Lower leg skin (tissue), 3 donors: ENCODE results near the gene ZCCHC7.

ENCODE experiments used
- POLR2A ChIP-seq, 2 donors: fragments of 450-650 bp; IDR thresholded peaks; one replicate each; pipeline ENCODE4 v1.6.1; 2016 to 2017; ENCODE audit warnings: antibody characterized with exemption in 2 of 2, mild to moderate bottlenecking in 1 of 2, moderate library complexity in 1 of 2
- TF ChIP-seq, protein P1 (sequence below), 3 donors: fragments of 450-650 bp; IDR thresholded peaks; one replicate each; pipeline ENCODE4 v1.5.1; 2016; ENCODE audit warnings: antibody characterized with exemption in 3 of 3, mild to moderate bottlenecking in 3 of 3, moderate library complexity in 2 of 3

DNA sequence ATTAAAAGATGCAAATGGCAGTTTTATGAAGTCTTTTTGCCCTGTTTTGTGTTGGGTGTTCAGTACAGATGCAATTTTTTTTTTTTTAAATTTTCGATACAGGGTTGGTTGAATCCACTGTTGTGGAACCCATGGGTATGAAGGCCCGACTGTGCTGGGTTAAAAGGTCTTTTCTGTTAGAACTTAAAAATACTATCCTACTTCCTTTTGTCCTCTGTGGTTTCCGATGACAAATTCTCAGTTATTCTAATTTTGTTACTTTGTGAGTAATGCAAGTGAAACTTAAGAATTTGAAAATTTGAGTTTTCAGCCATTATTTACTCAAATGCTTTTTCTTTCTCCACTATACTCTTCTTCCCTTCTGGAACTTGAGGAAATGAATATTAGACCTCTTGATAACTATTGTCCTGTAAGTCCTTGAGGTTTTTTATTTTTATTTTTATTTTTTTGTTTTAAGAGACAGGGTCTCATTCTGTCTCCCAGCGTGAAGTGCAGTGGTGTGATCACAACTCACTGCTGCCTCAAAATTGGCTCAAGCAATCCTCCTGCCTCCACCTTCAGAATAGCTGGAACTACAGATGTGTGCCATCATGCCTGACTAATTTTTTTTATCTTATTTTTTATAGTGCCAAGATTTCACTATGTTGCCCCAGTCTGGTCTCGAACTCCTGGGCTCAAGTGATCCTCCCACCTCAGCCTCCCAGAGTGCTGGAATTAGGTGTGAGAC, 67.5 kb downstream of the ZCCHC7 start:
- TF ChIP-seq, protein P1, sequence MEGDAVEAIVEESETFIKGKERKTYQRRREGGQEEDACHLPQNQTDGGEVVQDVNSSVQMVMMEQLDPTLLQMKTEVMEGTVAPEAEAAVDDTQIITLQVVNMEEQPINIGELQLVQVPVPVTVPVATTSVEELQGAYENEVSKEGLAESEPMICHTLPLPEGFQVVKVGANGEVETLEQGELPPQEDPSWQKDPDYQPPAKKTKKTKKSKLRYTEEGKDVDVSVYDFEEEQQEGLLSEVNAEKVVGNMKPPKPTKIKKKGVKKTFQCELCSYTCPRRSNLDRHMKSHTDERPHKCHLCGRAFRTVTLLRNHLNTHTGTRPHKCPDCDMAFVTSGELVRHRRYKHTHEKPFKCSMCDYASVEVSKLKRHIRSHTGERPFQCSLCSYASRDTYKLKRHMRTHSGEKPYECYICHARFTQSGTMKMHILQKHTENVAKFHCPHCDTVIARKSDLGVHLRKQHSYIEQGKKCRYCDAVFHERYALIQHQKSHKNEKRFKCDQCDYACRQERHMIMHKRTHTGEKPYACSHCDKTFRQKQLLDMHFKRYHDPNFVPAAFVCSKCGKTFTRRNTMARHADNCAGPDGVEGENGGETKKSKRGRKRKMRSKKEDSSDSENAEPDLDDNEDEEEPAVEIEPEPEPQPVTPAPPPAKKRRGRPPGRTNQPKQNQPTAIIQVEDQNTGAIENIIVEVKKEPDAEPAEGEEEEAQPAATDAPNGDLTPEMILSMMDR (IDR thresholded peaks at IDR 0.05): no peak
- no peak for TF ChIP-seq POLR2A (IDR thresholded peaks at IDR 0.05)
